UCSD-AML1 (cell line): Measurements from ENCODE around the gene ABHD3.
A peak's percentile ranks its signal among the peaks of the same experiment; 100 is the strongest.
"Not testable (repeated sequence)": the region's sequence is repeated elsewhere in the genome, so short reads cannot be mapped to it uniquely, and the experiment has no call there.

Experiments used
- DNase-seq: peaks from one replicate; lab custom pipeline; 2025; ENCODE audit not compliant: unreplicated experiment; lab: John Stamatoyannopoulos, UW

ABHD3 gene, protein sequence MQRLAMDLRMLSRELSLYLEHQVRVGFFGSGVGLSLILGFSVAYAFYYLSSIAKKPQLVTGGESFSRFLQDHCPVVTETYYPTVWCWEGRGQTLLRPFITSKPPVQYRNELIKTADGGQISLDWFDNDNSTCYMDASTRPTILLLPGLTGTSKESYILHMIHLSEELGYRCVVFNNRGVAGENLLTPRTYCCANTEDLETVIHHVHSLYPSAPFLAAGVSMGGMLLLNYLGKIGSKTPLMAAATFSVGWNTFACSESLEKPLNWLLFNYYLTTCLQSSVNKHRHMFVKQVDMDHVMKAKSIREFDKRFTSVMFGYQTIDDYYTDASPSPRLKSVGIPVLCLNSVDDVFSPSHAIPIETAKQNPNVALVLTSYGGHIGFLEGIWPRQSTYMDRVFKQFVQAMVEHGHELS

DNA sequence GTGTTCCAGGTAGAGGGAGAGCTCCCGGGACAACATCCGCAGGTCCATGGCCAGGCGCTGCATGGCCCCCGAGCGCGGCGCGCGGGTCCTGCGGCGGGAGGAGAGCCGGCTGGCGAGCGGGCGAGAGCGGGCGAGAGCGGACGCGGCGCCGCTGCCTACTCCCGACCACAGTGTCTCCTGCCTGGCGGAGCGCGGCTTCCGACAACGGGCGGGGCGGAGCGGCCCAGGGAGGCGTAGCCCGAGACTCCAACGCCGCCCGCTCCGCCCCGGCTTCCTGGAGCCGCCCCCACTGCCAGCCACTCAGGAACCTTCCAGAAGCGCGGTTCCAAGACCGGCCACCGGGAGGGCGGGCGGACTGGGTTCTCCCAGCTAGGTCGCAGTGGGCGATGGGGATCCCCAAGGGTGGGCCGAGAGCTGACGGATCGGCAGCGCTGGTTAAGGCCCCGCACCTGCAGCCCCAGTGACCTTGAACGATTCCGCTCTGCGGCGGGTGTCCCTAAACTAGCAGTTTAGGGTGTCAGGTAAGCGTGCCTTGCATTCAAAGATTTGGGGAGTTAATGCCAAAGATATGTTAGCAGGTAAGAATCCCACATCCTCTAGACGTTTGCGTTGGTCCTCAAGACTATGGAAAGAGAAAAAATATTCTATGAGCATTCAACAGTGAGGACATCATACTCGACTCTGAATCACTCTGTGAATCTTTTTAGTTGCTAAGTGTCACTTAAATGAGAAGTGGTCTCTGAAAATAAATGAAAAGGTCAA, at the start of gene ABHD3:
Gene ABHD3 (minus strand): TSS at position 172 of the 762 bp plus-strand sequence. CDS start 109 bp downstream, at position 63.
- peak; percentile 92 for DNase-seq

DNA sequence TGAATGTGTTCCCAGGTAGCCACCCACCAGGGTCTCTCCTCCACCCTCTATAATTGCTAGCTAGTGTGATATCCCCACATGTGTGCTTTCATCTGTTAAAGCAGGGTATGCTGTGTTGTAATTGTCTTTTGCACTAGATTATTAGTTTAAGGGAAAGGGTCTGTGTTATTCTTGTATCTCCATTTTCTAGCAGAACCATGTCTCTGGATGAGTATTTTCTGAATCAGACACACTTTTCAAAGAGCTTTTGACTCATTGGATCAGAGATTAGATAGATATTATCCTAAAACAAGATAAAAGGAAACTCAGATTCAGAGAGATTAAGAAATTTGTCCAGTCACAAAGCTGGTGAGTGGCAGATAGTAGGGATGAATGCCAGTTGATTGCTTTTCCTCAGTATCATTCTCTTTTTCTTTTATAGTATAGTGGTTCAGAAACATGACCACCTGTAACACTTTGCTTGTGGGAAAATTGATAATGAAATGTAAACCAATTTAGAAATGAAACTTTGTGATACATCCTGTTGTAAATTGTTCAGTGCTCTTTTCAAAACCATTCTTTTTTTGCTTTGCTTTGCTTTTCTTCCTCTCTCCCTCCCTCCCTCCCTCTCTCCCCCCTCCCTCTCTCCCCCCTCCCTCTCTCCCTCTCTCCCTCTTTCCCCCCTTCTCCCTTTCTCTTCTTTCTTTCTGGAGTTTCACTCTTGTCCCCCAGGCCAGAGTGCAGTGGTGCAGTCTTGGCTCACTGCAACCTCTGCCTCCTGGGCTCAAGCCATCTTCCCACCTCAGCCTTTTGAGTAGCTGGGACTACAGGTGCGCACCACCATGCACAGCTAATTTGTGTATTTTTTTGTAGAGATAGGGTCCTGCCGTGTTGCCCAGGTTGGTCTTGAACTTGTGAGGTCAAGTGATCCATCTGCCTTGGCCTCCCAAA, 43.5 kb upstream of the ABHD3 start:
- no peak for DNase-seq

DNA sequence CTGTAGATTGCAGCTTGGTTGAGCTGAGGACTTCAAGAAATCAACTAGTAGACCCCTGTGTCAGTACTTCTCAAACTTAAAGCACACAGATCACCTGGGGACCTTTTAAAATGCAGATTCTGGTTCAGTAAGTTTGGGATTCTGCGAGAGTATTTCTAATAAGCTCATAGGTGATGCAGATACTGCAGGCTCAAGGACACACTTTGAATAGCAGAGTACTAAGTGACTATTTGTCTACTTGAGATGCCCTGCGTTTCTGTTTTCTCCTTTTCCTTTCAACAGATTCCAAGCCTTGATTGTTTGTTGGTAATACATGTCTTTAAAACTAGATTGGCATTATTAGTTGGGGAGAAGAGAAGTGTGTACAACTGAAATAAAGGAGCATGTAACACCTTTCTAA, 42.7 kb upstream of the ABHD3 start:
- no peak for DNase-seq

DNA sequence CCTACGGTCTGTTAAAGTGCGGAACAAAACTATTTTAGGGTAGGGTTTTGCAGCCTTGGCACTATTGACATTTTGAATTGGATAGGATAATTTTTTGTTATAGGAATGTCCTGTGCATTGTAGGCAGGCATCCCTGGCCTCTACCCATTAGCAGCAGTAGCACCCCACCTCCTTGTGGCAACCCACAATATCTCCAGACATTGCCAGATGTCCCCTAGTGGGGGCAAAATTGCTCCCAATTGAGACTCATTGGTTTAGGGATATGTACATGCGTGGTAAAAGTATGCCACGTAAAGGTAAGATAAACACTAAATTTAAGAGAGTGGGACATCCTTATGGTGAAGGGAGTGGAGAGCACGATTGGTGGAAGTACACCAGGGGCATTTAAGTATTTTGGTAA, 40.7 kb upstream of the ABHD3 start:
- DNase-seq: no peak

DNA sequence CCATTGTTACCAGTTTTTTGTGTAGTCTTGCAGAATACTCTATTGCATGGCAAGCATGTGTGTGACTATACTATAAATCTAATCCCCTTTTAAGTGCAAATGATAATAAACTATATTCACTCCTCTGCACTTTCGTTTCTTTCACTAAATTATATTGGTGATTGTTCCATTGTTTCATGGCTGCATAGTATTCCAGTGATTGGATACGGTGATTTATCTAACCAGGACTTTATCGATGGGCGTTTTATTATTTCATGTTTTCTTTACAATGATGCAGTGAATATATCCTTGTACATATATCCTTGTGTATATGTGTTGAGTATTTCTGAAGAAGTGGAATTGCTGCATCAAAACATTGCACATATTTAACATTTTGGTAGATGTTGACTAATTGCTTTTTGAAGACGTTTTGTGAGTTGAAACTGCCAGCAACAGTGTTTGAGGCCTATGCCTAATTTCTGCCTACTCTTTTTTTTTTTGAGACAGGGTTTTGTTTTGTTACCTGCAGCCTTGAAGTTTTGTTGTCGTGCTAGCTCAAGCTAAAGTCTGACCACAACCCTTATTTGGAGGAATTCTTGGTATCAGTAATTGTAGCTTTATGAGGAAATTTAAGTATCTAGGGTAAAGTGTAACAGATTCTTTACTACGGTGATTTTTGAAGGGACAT, 38.7 kb upstream of the ABHD3 start:
- no peak for DNase-seq

DNA sequence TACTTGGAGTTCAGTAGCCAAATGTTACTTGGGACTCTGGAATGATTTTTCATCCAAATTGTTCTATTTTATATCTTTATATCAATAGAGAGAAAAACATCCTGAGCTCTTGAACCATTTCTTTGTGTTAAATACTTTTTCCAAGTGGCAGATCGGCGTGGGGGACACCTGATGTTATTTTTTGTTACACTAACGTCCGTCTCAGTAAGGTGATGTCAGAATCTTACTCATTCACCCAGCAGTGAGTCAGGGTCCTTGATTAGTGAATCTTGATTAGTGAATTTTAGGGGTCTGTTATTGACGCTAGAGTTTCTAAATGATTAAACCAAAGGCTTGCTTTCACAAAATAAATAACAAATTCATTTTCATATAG, 37.7 kb upstream of the ABHD3 start:
- DNase-seq: no peak

DNA sequence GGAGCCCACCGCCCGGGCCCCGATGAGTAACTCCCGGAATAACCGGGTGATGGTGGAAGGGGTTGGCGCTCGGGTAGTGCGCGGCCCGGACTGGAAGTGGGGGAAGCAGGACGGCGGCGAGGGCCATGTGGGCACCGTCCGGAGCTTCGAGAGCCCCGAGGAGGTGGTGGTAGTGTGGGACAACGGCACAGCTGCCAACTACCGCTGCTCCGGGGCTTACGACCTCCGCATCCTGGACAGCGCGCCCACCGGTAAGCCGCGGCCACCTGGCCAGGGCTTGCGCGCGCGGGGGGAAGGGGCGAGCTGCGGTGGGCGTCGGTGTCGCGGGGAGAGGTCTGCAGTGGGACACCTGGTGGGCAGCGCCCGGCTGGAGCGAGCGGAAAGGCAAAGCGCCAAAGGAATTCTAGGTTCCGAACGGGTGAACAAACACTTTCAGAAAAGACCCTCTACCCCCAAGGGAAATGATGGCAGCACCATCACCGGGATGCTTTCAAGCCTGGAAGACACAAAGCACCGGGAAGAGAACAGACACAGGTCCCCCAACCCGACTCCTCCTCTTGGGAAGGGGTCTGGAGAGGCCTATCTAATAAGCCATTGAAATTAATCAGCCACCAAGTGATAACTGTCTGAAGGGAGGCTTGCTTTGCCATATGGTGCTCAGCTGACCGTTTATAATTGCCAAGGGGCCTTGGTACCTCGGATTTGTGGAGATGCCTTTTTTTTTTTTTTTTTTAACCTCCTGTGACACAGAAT, 37.2 kb upstream of the ABHD3 start:
- peak; percentile 54 for DNase-seq

DNA sequence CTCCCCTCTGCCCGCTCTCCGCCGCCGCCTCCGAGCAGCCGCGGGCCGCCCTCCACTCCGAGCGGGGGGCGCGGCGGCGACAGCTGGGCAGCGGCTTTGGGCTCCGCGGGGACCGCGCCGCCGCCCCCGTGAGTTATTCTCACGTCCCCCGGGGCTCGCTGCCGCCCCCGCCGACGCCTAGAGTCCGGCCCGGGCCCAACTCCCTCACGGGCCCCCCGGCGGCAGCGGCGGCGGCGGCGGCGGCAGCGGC, 36.7 kb upstream of the ABHD3 start:
- DNase-seq: no peak

DNA sequence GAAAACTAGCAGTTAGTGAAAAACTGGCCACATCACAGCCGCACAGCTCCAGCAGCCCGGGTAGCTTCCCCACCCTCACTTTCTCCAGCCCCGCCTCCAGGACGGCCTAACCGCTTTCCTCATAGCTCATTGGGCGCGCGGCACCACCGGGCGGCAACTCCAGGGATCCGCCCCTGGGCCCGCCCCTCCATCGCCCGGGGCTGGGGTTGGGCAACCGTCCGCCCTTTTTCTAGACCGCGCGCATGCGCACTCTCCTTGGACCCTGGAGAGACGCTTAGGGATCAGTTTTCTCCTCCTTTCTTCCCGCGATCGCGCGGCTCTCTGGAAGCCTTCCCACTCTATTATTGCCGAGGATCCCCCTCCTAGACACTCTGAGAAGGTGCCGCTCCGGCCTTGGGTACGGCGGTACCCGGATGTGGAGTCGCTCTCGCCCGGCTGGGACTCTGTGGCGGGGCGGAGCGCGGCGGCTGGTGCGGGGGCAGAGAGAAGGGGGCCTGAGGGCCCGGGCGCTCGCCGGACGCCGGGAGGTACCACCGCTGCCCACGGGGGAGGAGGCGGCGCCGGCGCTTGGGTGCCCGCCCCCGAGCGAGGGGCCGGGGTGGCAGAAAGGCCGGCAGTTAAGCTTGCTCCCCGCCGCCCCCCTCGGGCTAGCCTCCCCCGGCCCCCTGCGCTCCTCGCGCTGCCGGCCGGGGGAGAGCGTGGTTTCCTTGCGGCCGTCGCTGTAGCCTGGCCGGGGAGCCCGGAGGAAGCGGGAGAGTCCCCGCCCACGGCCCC, 36.2 kb upstream of the ABHD3 start, which contains the start of gene MIB1:
Gene MIB1 (plus strand): TSS at position 255 of the 774 bp plus-strand sequence. CDS start 792 bp downstream, outside the sequence.
- DNase-seq: peak; percentile 99

DNA sequence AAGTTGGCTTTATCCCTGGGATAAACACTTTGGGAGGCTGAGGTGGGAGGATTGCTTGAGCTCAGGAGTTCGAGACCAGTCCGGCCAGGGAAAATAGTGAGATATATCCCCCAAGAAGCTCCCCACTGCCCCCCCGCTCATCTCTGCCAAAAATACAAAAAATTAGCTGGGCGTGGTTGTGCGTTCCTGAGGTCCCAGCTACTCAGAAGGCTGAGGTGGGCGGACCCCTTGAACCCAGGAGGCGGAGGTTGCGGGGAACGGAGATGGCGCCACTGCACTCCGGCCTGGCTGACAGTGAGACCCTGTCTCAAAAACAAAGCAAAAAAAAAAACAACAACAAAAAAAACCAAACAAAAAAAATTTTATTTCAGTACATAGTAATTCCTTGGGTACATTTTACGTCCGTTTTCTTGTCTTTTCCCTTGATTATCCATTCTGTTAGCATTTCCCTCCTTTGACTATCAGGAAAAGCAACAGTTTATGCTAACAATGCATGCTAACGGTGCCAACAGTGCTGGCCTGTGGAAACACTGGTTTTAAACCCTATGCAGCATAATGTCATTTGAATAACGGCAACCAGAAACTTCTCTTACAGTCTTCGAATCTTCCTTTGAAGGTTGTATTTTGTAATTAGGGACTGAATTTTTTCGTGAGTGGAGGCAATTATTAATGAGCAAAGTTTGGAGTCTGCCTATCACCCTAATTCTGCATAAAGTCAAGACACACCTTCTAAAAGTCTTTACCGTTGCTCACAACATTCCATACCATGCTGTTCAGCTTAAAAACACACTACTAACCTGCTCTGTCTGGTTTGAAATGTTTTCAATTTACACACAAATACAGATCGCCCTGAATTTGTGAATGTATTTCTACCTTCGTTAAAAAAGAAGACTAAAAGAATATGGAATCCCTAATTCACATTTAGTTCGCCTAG, 35.3 kb upstream of the ABHD3 start:
- no peak for DNase-seq

DNA sequence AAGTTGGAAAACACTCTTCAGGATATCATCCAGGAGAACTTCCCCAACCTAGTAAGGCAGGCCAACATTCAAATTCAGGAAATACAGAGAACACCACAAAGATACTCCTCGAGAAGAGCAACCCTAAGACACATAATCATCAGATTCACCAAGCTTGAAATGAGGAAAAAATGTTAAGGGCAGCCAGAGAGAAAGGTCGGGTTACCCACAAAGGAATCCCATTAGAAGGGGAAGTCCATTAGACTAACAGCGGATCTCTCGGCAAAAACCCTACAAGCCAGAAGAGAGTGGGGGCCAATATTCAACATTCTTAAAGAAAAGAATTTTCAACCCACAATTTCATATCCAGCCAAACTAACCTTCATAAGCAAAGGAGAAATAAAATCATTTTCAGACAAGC, 32.4 kb upstream of the ABHD3 start:
- not testable (repeated sequence) for DNase-seq

DNA sequence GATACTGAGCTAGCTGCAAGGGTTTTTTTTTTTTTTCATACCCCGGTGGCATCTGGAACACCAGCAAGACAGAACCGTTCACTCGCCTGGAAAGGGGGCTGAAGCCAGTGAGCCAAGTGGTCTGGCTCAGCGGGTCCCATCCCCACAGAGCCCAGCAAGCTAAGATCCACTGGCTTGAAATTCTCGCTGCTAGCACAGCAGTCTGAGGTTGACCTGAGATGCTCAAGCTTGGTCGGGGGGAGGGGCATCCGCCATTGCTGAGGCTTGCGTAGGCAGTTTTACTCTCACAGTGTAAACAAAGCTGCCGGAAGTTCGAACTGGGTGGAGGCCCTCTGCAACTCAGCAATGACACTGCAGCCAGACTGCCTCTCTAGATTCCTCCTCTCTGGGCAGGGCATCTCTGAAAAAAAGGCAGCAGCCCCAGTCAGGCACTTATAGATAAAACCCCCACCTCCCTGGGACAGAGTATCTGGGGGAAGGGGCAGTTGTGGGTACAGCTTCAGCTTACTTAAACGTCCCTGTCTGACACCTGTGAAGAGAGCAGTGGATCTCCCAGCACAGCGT, 31.0 kb upstream of the ABHD3 start:
- DNase-seq: no peak

DNA sequence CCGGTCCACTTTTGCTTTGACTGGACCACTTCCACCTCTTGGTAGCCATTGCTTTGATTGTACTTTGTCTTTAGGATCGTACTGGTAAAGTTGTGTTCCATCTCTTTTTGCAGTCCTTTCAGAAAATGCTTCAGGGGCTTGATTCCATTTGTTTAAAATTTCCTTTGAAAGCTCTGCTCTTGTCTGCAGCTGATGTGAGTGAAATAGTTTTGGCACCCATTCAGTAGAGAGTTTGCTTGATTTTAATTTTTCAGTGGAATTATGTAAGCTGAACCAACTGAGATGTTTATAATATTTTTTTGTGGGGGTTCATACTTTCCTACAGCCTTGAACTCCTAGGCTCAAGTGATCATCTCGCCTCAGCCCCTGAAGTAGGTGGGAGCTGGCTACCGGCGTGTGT, 28.4 kb upstream of the ABHD3 start:
- no peak for DNase-seq

DNA sequence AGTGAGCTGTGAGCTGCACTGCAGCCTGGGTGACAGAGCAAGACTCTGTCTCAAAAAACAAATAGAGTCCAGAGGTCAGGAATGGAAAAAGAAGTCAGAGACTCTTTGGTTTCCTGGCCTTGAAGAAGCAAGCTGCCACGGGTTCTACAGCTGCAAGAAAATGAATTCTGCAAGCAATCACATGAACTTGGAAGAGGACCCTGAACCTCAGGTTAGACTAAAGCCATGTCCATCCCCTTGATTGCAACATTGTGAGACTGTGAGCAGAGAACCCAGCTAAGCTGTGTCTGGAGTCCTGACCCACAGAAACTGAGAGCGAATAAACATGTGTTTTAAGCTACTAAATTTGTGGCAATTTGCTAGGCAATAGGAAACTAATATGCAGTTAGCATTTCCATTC, 23.1 kb upstream of the ABHD3 start:
- DNase-seq: no peak

DNA sequence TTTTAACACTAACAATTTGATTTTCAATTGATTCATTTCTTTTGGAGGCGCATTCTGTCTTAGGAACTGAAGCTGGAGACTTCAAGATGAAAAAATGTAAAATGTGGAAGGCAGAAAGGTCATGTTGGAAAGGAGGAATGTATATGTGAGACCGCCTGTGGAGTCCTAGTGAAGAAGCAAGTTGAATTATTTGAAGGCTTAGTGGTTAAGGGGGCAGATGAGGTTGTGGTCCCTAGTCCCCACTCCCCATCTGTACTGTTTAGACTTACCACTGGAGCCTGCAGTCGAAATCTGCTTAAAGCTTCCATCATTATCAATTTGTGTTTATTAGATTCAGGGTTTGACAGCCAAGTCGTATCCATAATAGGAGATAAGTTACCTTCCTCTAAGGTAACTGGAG, 20.6 kb upstream of the ABHD3 start:
- DNase-seq: no peak

DNA sequence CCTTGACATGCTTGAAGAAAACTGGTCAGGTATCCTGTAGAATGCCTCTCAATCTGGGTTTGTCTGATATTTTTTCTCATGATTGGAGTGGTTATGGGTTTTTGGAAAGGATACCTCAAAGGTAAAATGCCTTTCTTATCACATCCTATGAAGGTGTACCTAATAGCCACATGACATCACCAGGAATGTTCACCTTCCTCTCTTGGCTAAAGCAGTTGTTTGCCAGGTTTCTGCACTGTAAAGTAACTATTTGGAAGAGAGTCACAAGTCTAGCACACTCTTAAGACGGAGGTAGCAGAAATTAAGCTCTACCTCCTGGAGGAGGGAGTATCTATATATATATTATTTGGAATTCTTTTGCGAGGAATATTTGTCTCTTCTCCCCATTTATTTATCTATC, 18.1 kb upstream of the ABHD3 start:
- DNase-seq: no peak

DNA sequence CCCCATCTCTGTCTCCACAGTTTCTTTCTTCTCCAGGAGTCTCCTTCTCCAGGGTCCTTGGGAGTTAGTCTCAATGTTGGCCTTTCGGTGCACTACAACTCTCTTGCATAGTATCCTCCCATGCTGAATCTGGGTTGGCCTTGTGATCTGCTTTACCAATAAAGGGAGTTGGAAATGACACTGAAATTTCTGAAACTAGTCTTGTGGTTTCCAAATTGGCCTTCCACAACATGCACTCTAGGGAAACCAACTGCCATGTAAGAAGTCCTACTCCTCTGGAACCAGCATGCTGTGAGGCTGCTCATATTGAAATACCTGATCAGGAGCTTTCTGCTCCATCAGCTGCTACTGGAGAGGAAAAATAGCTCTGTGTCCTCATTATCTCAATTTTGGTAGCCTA, 9.9 kb upstream of the ABHD3 start:
- DNase-seq: no peak

DNA sequence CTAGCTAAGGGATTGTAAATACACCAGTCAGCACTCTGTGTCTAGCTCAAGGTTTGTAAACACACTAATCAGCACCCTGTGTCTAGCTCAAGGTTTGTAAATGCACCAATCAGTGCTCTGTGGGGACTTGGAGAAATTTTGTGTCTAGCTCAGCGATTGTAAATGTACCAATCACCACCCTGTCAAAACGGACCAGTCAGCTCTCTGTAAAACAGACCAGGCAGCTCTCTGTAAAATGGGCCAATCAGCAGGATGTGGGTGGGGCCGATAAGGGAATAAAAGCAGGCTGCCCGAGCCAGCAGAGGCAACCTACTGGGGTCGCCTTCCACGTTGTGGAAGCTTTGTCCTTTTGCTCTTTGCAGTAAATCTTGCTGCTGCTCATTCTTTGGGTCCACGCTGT, 2.6 kb upstream of the ABHD3 start:
- DNase-seq: not testable (repeated sequence)
